Mesendoderm (in vitro differentiated cells): ENCODE measurements around the gene CDK1.

Experiments used
- DNase-seq: peaks from one replicate; pipeline ENCODE4 v3.0.0; 2013
- H2AK5ac ChIP-seq: 2 replicates; pipeline ENCODE4 v1.6.1; 2013; ENCODE audit warnings: low read length, inconsistent platforms
- H2BK120ac ChIP-seq: 2 replicates; pipeline ENCODE4 v1.6.1; 2013; ENCODE audit warnings: low read depth, mild to moderate bottlenecking, low read length, moderate library complexity, mixed read lengths
- H2BK15ac ChIP-seq: replicated peaks from 2 replicates; pipeline ENCODE4 v1.6.1; 2013; ENCODE audit warnings: low read depth, mild to moderate bottlenecking, moderate library complexity
- H2BK5ac ChIP-seq: 2 replicates; pipeline ENCODE4 v1.6.1; 2013; ENCODE audit warnings: low read length, inconsistent platforms
- H3K18ac ChIP-seq: 2 replicates; pipeline ENCODE4 v1.6.1; 2013; ENCODE audit warnings: mild to moderate bottlenecking, low read length, mixed read lengths
- H3K23ac ChIP-seq: one replicate; pipeline ENCODE4 v1.6.1; 2013; ENCODE audit warnings: low read length
- H3K27ac ChIP-seq: 2 replicates; pipeline ENCODE4 v1.5.1; 2013; ENCODE audit warnings: low read depth, mild to moderate bottlenecking, inconsistent platforms, low read length, moderate library complexity
- H3K27me3 ChIP-seq: 2 replicates; pipeline ENCODE4 v1.6.1; 2013; ENCODE audit warnings: low read length, control low read depth, mild to moderate bottlenecking, inconsistent platforms; ENCODE audit not compliant: insufficient read depth, poor library complexity
- H3K36me3 ChIP-seq: 2 replicates; pipeline ENCODE4 v1.6.1; 2013; ENCODE audit warnings: low read length, inconsistent platforms; ENCODE audit not compliant: control insufficient read depth, insufficient read depth
- H3K4ac ChIP-seq: one replicate; pipeline ENCODE4 v1.6.1; 2013; ENCODE audit warnings: low read depth, mild to moderate bottlenecking, low read length, moderate library complexity
- H3K4me1 ChIP-seq: 2 replicates; pipeline ENCODE4 v1.6.1; 2013; ENCODE audit warnings: low read depth, low read length, inconsistent platforms; ENCODE audit not compliant: control insufficient read depth
- H3K4me2 ChIP-seq: 2 replicates; pipeline ENCODE4 v1.6.1; 2013; ENCODE audit warnings: low read length
- H3K4me3 ChIP-seq: 2 replicates; pipeline ENCODE4 v1.5.1; 2013; ENCODE audit warnings: mild to moderate bottlenecking, low read length
- H3K56ac ChIP-seq: one replicate; pipeline ENCODE4 v1.6.1; 2013; ENCODE audit warnings: low read length
- H3K79me1 ChIP-seq: 2 replicates; pipeline ENCODE4 v1.6.1; 2013; ENCODE audit warnings: low read length, inconsistent platforms
- H3K79me2 ChIP-seq: 2 replicates; pipeline ENCODE4 v1.6.1; 2013; ENCODE audit warnings: mild to moderate bottlenecking, low read length; ENCODE audit not compliant: control insufficient read depth, insufficient read depth
- H3K9ac ChIP-seq: 2 replicates; pipeline ENCODE4 v1.6.1; 2013; ENCODE audit warnings: low read length, inconsistent platforms
- H4K5ac ChIP-seq: one replicate; pipeline ENCODE4 v1.6.1; 2013; ENCODE audit warnings: low read length
- H4K8ac ChIP-seq: one replicate; pipeline ENCODE4 v1.6.1; 2013; ENCODE audit warnings: low read depth, mild to moderate bottlenecking, control low read depth, low read length, moderate library complexity
- WGBS: extraction: QIAGEN DNeasy Blood & Tissue Kit; methylation state at CpG from one replicate; pipeline ENCODE4 v1.1.7; 2013; ENCODE audit warnings: low lambda C conversion rate, missing lambda C conversion rate; ENCODE audit not compliant: insufficient coverage; ENCODE audit errors: extremely low coverage; 5-methylcytosine and 5-hydroxymethylcytosine counted together

CDK1 gene

DNA sequence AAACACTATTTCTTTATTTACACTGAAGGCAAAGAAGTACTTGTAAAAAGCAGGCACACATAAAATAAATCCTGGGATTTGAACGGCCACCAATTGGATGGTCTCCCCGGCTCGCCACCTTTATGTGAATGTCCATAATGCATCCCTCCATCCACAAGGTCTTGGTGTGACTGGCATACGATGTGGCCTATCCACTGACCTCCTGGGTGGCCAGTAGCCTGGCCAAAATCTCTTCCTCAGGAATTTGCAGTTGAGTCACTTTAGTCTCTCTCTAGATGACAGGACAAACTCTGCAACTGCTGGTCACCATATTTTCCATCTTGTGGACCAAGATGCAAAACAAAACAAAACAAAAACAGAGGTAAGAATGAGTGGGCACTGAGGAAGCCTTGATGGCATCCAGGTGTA lies 39.1 kb downstream of the CDK1 start:
- Histone ChIP-seq H3K27me3 (no peaks in the 10 kb centered on the region), H3K4me2 (no peak overlapping the region), H3K4me1 (peaks cover 3% of the 10 kb centered on the region), H3K4me3 (no peak overlapping the region), H3K23ac (no peak overlapping the region), H2BK120ac (no peak overlapping the region), H3K79me1 (no peaks in the 10 kb centered on the region), H2BK15ac (peak overlapping the region; percentile 45), H3K36me3 (no peaks in the 10 kb centered on the region), H3K4ac (no peak overlapping the region), H3K27ac (no peak overlapping the region), H4K8ac (no peak overlapping the region), H3K79me2 (no peaks in the 10 kb centered on the region), H2BK5ac (no peak overlapping the region), H3K56ac (no peak overlapping the region), H3K9ac (no peak overlapping the region), H4K5ac (no peak overlapping the region), H3K18ac (no peak overlapping the region), H2AK5ac (no peak overlapping the region)
- peak; percentile 50 for DNase-seq
- WGBS, result no CpG with 5 or more reads among the region's 4 CpGs

DNA sequence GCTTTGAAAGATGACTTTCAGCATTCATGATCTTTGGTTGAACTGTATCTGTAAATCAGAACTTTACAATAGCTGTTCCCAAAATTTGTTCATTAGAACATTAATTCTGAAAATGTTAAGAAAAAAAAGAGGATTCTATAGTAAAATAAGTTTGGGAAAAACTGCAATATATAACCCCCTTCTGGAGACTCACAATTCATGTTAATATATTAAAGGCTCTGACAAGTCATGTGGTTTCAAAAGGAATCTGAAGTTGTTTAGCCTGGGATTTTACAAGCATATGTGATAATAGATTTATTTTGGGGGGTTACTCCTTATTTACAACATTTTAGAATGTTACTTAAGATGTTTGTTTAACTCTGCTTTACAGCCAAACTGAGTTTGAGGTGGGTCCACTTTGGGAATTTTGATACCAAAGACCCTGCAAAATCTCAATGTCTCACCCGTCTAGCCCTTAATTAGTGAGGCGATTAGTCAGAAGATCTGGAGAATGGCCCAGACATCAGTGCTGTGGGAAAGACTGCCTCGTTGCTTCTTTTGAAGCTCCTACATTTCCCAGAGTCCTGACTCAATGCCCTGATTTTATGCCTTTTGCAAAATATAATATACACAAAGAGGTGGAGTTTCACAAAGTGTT lies 40.0 kb downstream of the CDK1 start:
- no peaks in the 10 kb centered on the region for H3K27me3 ChIP-seq
- no peak overlapping the region for H2BK15ac ChIP-seq
- no peak overlapping the region for H3K27ac ChIP-seq
- H4K5ac ChIP-seq, result no peak overlapping the region
- DNase-seq, result peak; percentile 29
- H3K23ac ChIP-seq, result no peak overlapping the region
- no peak overlapping the region for H3K4me2 ChIP-seq
- H2AK5ac ChIP-seq, result no peak overlapping the region
- H2BK5ac ChIP-seq, result no peak overlapping the region
- H3K4me1 ChIP-seq, result peaks cover 3% of the 10 kb centered on the region
- no peak overlapping the region for H2BK120ac ChIP-seq
- H3K9ac ChIP-seq, result no peak overlapping the region
- H3K36me3 ChIP-seq, result no peaks in the 10 kb centered on the region
- no peaks in the 10 kb centered on the region for H3K79me2 ChIP-seq
- H3K4me3 ChIP-seq, result no peak overlapping the region
- WGBS, result no CpG with 5 or more reads among the region's 3 CpGs
- H3K56ac ChIP-seq, result no peak overlapping the region
- no peak overlapping the region for H3K4ac ChIP-seq
- H3K18ac ChIP-seq, result no peak overlapping the region
- no peaks in the 10 kb centered on the region for H3K79me1 ChIP-seq
- no peak overlapping the region for H4K8ac ChIP-seq

DNA sequence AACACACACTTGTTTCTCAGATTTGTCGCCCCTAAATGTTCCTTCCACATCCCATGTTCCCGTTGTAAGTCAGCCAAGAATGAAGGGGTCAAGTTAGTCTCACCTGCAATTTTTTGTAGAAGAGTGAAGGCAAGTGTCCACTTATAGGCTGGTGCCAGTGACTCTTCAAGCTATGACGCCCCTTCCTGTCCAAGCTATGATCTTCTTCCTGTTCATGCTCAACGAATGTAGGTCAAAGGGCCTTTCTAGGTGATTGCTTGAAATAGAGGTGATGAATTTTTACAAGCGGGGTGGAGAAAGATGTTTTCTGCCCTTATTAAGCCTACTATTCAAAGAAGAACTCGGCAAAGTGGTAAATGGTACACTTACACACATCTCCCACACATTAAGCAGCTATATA lies 41.0 kb downstream of the CDK1 start:
- H3K9ac ChIP-seq, result no peak overlapping the region
- H3K79me1 ChIP-seq, result no peaks in the 10 kb centered on the region
- H3K79me2 ChIP-seq, result no peaks in the 10 kb centered on the region
- no peaks in the 10 kb centered on the region for H3K27me3 ChIP-seq
- no peak overlapping the region for H4K5ac ChIP-seq
- peaks cover 3% of the 10 kb centered on the region for H3K4me1 ChIP-seq
- H2BK5ac ChIP-seq, result no peak overlapping the region
- H3K23ac ChIP-seq, result no peak overlapping the region
- no peak overlapping the region for H3K18ac ChIP-seq
- DNase-seq, result no peak
- H2BK120ac ChIP-seq, result no peak overlapping the region
- no peak overlapping the region for H4K8ac ChIP-seq
- H3K27ac ChIP-seq, result no peak overlapping the region
- no CpG with 5 or more reads among the region's 6 CpGs for WGBS
- H3K4me2 ChIP-seq, result no peak overlapping the region
- no peak overlapping the region for H2BK15ac ChIP-seq
- H3K4ac ChIP-seq, result no peak overlapping the region
- no peak overlapping the region for H2AK5ac ChIP-seq
- no peak overlapping the region for H3K56ac ChIP-seq
- no peak overlapping the region for H3K4me3 ChIP-seq
- H3K36me3 ChIP-seq, result no peaks in the 10 kb centered on the region

DNA sequence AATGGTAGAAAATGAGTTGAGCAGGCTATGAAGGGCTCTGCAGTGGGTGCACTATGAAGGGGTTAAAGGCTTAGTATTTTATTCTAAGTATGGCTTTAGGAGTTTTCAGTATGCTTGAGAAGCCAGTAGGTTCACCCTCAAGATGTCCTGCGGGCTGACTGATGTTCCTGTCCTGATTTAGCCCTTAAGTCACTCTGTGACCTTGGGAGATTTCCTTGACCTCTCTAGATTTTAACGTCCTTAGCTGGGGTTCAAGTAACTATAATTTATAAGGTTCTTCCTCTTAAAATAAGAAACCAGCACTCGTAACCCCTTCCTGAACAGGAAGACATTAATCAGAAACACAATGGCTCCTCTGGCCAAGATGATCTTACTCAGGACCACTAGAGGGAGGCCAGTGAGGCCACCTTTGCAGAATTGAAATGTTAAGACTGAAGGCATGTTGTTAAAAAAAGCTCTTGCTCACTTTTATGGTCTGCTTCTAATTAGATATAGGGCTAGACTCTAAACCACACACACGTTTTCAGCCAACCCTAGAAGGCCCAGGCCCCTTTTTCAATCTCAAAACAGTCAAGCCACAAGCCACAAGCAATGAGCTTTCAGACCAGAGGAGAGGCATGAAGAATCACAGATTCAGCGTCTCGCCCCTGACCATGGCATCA lies 41.9 kb downstream of the CDK1 start:
- no peak overlapping the region for H3K4me2 ChIP-seq
- no CpG with 5 or more reads among the region's 6 CpGs for WGBS
- H3K23ac ChIP-seq, result no peak overlapping the region
- no peak overlapping the region for H3K18ac ChIP-seq
- no peak overlapping the region for H3K4ac ChIP-seq
- no peak overlapping the region for H2BK5ac ChIP-seq
- peak; percentile 64 for DNase-seq
- no peak overlapping the region for H2BK15ac ChIP-seq
- H3K27me3 ChIP-seq, result no peaks in the 10 kb centered on the region
- H2AK5ac ChIP-seq, result no peak overlapping the region
- no peaks in the 10 kb centered on the region for H3K79me2 ChIP-seq
- no peak overlapping the region for H3K9ac ChIP-seq
- H4K8ac ChIP-seq, result no peak overlapping the region
- no peak overlapping the region for H3K4me3 ChIP-seq
- H3K4me1 ChIP-seq, result peaks cover 3% of the 10 kb centered on the region
- H3K27ac ChIP-seq, result no peak overlapping the region
- no peak overlapping the region for H3K56ac ChIP-seq
- H3K36me3 ChIP-seq, result no peaks in the 10 kb centered on the region
- no peak overlapping the region for H2BK120ac ChIP-seq
- no peak overlapping the region for H4K5ac ChIP-seq
- no peaks in the 10 kb centered on the region for H3K79me1 ChIP-seq

DNA sequence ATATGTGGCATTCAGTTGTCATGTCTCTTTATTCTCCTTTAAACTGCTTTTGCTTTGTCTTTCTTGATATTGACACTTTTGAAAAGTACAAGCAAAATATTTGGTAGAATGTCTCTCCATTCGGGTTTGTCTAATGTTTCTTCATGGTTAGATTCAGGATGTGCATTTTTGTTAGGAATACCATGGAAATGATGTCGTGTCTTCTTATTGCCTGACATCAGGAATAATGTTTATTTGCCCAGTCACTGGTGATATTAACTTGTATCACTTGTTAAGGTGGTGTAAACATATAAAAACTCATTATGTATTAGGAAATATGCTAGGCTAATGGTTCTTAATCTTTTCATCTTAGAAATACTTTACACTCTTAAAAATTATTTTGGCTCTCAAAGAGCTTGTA lies 43.4 kb downstream of the CDK1 start:
- no peak overlapping the region for H3K4me2 ChIP-seq
- no peak overlapping the region for H2AK5ac ChIP-seq

DNA sequence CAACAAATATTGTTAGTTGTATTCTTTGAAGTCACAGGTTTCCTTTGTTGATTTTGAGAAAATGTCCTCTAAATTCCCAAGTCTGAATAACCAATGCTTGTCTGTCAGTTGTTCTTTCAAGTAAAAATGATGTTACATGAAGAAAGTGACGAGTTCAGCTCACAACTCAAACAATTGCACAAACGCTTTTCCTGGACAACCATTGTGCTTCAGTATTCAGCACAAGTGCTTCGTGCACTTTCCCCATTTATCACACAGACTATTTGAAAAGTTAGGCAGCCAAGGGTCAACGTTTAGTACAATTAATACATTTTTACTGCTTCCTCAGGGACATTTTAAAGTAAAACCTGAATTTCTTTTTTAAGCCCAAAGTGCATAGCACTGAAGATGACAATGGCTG lies 44.5 kb downstream of the CDK1 start:
- Histone ChIP-seq H2BK120ac (no peak overlapping the region), H3K4me2 (no peak overlapping the region)

More for the DNA sequence above, 43.4 kb downstream of the CDK1 start:
- Histone ChIP-seq H3K27ac (no peak overlapping the region), H3K56ac (no peak overlapping the region), H3K79me1 (no peaks in the 10 kb centered on the region), H3K23ac (no peak overlapping the region), H2BK15ac (no peak overlapping the region), H3K9ac (no peak overlapping the region), H3K4me1 (peaks cover 3% of the 10 kb centered on the region), H2BK5ac (no peak overlapping the region), H3K27me3 (no peaks in the 10 kb centered on the region), H3K4me3 (no peak overlapping the region), H2BK120ac (no peak overlapping the region), H3K18ac (no peak overlapping the region), H3K4ac (no peak overlapping the region), H4K5ac (no peak overlapping the region), H4K8ac (no peak overlapping the region), H3K79me2 (no peaks in the 10 kb centered on the region), H3K36me3 (no peaks in the 10 kb centered on the region)
- no peak for DNase-seq
- WGBS, result no CpG with 5 or more reads among the region's 2 CpGs

More for the DNA sequence above, 44.5 kb downstream of the CDK1 start:
- H3K27ac ChIP-seq, result no peak overlapping the region
- no peak overlapping the region for H2BK15ac ChIP-seq
- H3K18ac ChIP-seq, result no peak overlapping the region
- no peak overlapping the region for H2AK5ac ChIP-seq
- no CpG with 5 or more reads among the region's 4 CpGs for WGBS
- no peaks in the 10 kb centered on the region for H3K79me2 ChIP-seq
- H2BK5ac ChIP-seq, result no peak overlapping the region
- H3K27me3 ChIP-seq, result no peaks in the 10 kb centered on the region
- no peak overlapping the region for H3K9ac ChIP-seq
- no peak overlapping the region for H4K5ac ChIP-seq
- no peaks in the 10 kb centered on the region for H3K79me1 ChIP-seq
- no peaks in the 10 kb centered on the region for H3K36me3 ChIP-seq
- H3K23ac ChIP-seq, result no peak overlapping the region
- no peak for DNase-seq
- no peak overlapping the region for H3K56ac ChIP-seq
- H3K4ac ChIP-seq, result no peak overlapping the region
- H3K4me1 ChIP-seq, result peaks cover 3% of the 10 kb centered on the region
- H4K8ac ChIP-seq, result no peak overlapping the region
- no peak overlapping the region for H3K4me3 ChIP-seq
